GM12878 (cell line): ENCODE data around the gene TGFB2. TPM values are rescaled to one million over a fixed set of nuclear protein-coding genes. Genes with fewer than 3 reads are reported as not detected.

Experiments
- ATAC-seq: fragments of 200-7000 bp; cut with Tn5 transposase; 3 replicates; pipeline ENCODE4 v1.9.1; 2020; ENCODE audit warnings: mild to moderate bottlenecking, moderate library complexity
- BruUV-seq: library from RNA; stranded (reverse); fragments of 400-500 nt; replicated peaks from 2 replicates; lab custom pipeline; 2021; lab: Mats Ljungman, UMichigan
- CTCF ChIA-PET: fragments of 300-600 bp; sonication (Branson Sonifier 250); formaldehyde crosslinking; extraction: SDS; loops from one replicate; lab custom pipeline; 2021; ENCODE audit warnings: inconsistent platforms; lab: Yijun Ruan, JAX
- POLR2A ChIA-PET: fragments of 350-600 bp; formaldehyde crosslinking; extraction: SDS; loops from one replicate; lab custom pipeline; 2021; ENCODE audit warnings: inconsistent platforms; lab: Charles Lee
- RAD21 ChIA-PET: fragments of 300-600 bp; sonication (Branson Sonifier 250); formaldehyde crosslinking; loops from one replicate; lab custom pipeline; 2023; ENCODE audit warnings: antibody characterized with exemption; ENCODE audit not compliant: unreplicated experiment; lab: Charles Lee
- SMC1A ChIA-PET: fragments of 300-600 bp; sonication (Branson Sonifier 250); formaldehyde crosslinking; loops from one replicate; lab custom pipeline; 2023; ENCODE audit not compliant: unreplicated experiment, uncharacterized antibody; lab: Charles Lee
- DNase-seq: peaks from one replicate; pipeline ENCODE4 v3.0.0-alpha.2; 2011; ENCODE audit warnings: low read depth, low spot score
- FAIRE-seq: peaks from 3 replicates; lab custom pipeline; 2011; peaks lifted over from hg19 to GRCh38; lab: Jason Lieb, UNC
- H2AFZ ChIP-seq: 2 replicates; pipeline ENCODE4 v1.6.0; 2011; ENCODE audit warnings: low read depth, low read length, control low read depth; ENCODE audit not compliant: control insufficient read depth
- H3K27ac ChIP-seq: 2 replicates; pipeline ENCODE4 v1.5.1; 2011; ENCODE audit warnings: control low read depth; ENCODE audit not compliant: control insufficient read depth, insufficient read depth
- H3K27me3 ChIP-seq, 2 experiments: replicated peaks in 1 of 2; 2 replicates each; pipeline versions ENCODE4 v1.6.0 to v1.6.1; 2011; ENCODE audit warnings: low read length in 1 of 2; ENCODE audit not compliant: control insufficient read depth in 2 of 2, insufficient read depth in 2 of 2
- H3K36me3 ChIP-seq, 2 experiments: 2 replicates each; pipeline ENCODE4 v1.5.1; 2011; ENCODE audit warnings: low read length in 1 of 2; ENCODE audit not compliant: control insufficient read depth in 2 of 2, insufficient read depth in 2 of 2
- H3K4me1 ChIP-seq: 2 replicates; pipeline ENCODE4 v1.6.1; 2011; ENCODE audit warnings: mild to moderate bottlenecking, low read length, moderate library complexity, mixed read lengths; ENCODE audit not compliant: control insufficient read depth, insufficient read depth
- H3K4me2 ChIP-seq: 2 replicates; pipeline ENCODE4 v1.6.0; 2011; ENCODE audit warnings: control low read depth; ENCODE audit not compliant: control insufficient read depth, insufficient read depth
- H3K4me3 ChIP-seq: fragments of 200-600 bp; sonication (generic); 2 replicates; pipeline ENCODE4 v1.5.1; 2016
- H3K79me2 ChIP-seq: 2 replicates; pipeline ENCODE4 v1.6.0; 2011; ENCODE audit warnings: low read length; ENCODE audit not compliant: control insufficient read depth, insufficient read depth
- H3K9ac ChIP-seq: 2 replicates; pipeline ENCODE4 v1.8.0; 2011; ENCODE audit warnings: low read length, control low read depth, mixed read lengths; ENCODE audit not compliant: control insufficient read depth, insufficient read depth
- H3K9me3 ChIP-seq: replicated peaks from 3 replicates; pipeline ENCODE4 v1.5.1; 2011; ENCODE audit warnings: mild to moderate bottlenecking, low read length; ENCODE audit not compliant: control insufficient read depth, insufficient read depth
- H4K20me1 ChIP-seq: 2 replicates; pipeline ENCODE4 v1.6.0; 2011; ENCODE audit not compliant: control insufficient read depth, insufficient read depth
- ATF2 ChIP-seq: IDR thresholded peaks from 2 replicates; pipeline ENCODE4 v1.6.1; 2012; ENCODE audit warnings: low read length, inconsistent platforms
- BCL11A ChIP-seq: IDR thresholded peaks from 2 replicates; pipeline ENCODE4 v1.6.1; 2011; ENCODE audit warnings: low read depth, low read length
- EP300 ChIP-seq, 2 experiments: fragments of 150-350 bp in 1 of 2; IDR thresholded peaks; 2 replicates each; pipeline ENCODE4 v1.6.1; 2011 to 2012; ENCODE audit warnings: low read depth in 2 of 2, low read length in 2 of 2, borderline replicate concordance in 1 of 2, improper control_type of control experiment in 1 of 2, inconsistent platforms in 1 of 2; ENCODE audit not compliant: control insufficient read depth in 1 of 2
- FOXK2 ChIP-seq: fragments of 450-650 bp; IDR thresholded peaks from 2 replicates; pipeline ENCODE4 v1.6.1; 2017; ENCODE audit warnings: mild to moderate bottlenecking, moderate library complexity
- IRF4 ChIP-seq: IDR thresholded peaks from 2 replicates; pipeline ENCODE4 v1.6.1; 2011; ENCODE audit warnings: low read depth, low read length
- MAX ChIP-seq: IDR thresholded peaks from 2 replicates; pipeline ENCODE4 v1.6.1; 2012; ENCODE audit warnings: low read depth, low read length, improper control_type of control experiment
- MEF2B ChIP-seq: fragments of 450-650 bp; IDR thresholded peaks from 2 replicates; pipeline ENCODE4 v1.6.1; 2018; ENCODE audit warnings: mild to moderate bottlenecking, moderate library complexity; ENCODE audit not compliant: partially characterized antibody, poor library complexity, severe bottlenecking
- MTA2 ChIP-seq: fragments of 450-650 bp; IDR thresholded peaks from 2 replicates; pipeline ENCODE4 v1.6.1; 2016; ENCODE audit warnings: low read depth, mild to moderate bottlenecking, moderate library complexity
- POU2F2 ChIP-seq: IDR thresholded peaks from 3 replicates; pipeline ENCODE4 v1.6.1; 2011; ENCODE audit warnings: low read depth, mild to moderate bottlenecking, low read length, borderline replicate concordance
- RAD21 ChIP-seq: IDR thresholded peaks from 2 replicates; pipeline ENCODE4 v1.6.1; 2011; ENCODE audit warnings: mild to moderate bottlenecking, low read depth, low read length, moderate library complexity; ENCODE audit not compliant: insufficient read depth
- SRF ChIP-seq, 2 experiments: IDR thresholded peaks; 2 replicates each; pipeline ENCODE4 v1.6.1; 2011; ENCODE audit warnings: low read depth in 2 of 2, low read length in 2 of 2, mild to moderate bottlenecking in 1 of 2, moderate library complexity in 1 of 2
- WGBS: methylation state at CpG from one replicate; pipeline ENCODE4 v1.1.6; 2016; ENCODE audit warnings: low lambda C conversion rate; ENCODE audit not compliant: insufficient replicate concordance, insufficient coverage; ENCODE audit errors: missing lambda C conversion rate; 5-methylcytosine and 5-hydroxymethylcytosine counted together
- in situ Hi-C: fragments of 300-500 bp; cut with MboI; formaldehyde crosslinking; loops from 9 replicates; pipeline ENCODE4 v1.14.3; 2018; ENCODE audit warnings: mixed read lengths
- intact Hi-C: fragments of 100-400 bp; cut with micrococcal nuclease; formaldehyde crosslinking; loops from one replicate; pipeline ENCODE4 v1.14.2; 2022; ENCODE audit not compliant: unreplicated experiment
- polyA plus RNA-seq, 11 experiments: library from polyadenylated mRNA; depleted of rRNA in 4 of 11; unstranded in 6 of 11; stranded (reverse) in 5 of 11; fragments of >200 nt; fragmentation: Nextera tagmentation in 4 of 11; fragmentation: Illumina TruSeq in 1 of 11; extraction: Ambion mirVana in 4 of 11; extraction: Trizol in 1 of 11; gene quantifications; 1 replicate in 1 of 11; 2 replicates in 10 of 11; pipeline versions ENCODE4 v1.2.1 to v1.2.3, GENCODE V29; 2011 to 2016; ENCODE audit warnings: inconsistent platforms in 2 of 11, missing spikeins in 2 of 11, low read depth in 1 of 11
- total RNA-seq, 4 experiments: library from RNA; depleted of rRNA in 3 of 4; stranded (reverse); fragments of >200 nt in 3 of 4; fragmentation: Illumina TruSeq in 1 of 4; extraction: Trizol in 1 of 4; gene quantifications; 2 replicates each; pipeline versions ENCODE4 v1.2.1 to v1.2.3, GENCODE V29; 2013 to 2021
- TF ChIP-seq, protein P1 (sequence below): fragments of 450-650 bp; IDR thresholded peaks from 2 replicates; pipeline ENCODE4 v1.6.1; 2018; ENCODE audit warnings: mild to moderate bottlenecking, low read depth, moderate library complexity; ENCODE audit not compliant: partially characterized antibody

The TGFB2 gene
- total and polyA plus RNA-seq, 10 of the 15 experiments (the other 5 are each of a cell fraction or from before 2014, with no cell fraction given), result 0.03 to 0.11 (median 0.04) TPM; not detected in 6

- H4K20me1 ChIP-seq, result no peaks in the 10 kb centered on the region
- no peaks in the 10 kb centered on the region for H3K79me2 ChIP-seq
- ChIA-PET SMC1A (no interaction called here), RAD21 (no interaction called here), CTCF (no interaction called here), POLR2A (no interaction called here)
- no peak overlapping the region for H3K9ac ChIP-seq
- DNase-seq (no peak), ATAC-seq (no peak), FAIRE-seq (no peak)
- H3K4me3 ChIP-seq, result no peak overlapping the region
- no TSS peak for BruUV-seq
- no peaks in the 10 kb centered on the region for H3K36me3 ChIP-seq
- intact Hi-C loops, result no loop called here
- H2AFZ ChIP-seq, result no peak overlapping the region
- in situ Hi-C loops, result no loop called here
- no peaks in the 10 kb centered on the region for H3K9me3 ChIP-seq
- H3K4me2 ChIP-seq, result no peak overlapping the region
- no peak overlapping the region for H3K27ac ChIP-seq
- 17% methylated on average over 2 of the region's 2 CpGs for WGBS
- no peaks in the 10 kb centered on the region for H3K27me3 ChIP-seq
- TF ChIP-seq FOXK2 (no peak), MTA2 (no peak), SRF (IDR thresholded peaks at IDR 0.05; ENCODE audit: low read depth in 2 of 2, low read length in 2 of 2) (no peak), IRF4 (no peak), MEF2B (no peak), RAD21 (no peak), BCL11A (no peak)
- no peaks in the 10 kb centered on the region for H3K4me1 ChIP-seq
These were observed 117.5 kb downstream of the TGFB2 start for GRCh38 chr1:218462587-218462986.

DNA sequence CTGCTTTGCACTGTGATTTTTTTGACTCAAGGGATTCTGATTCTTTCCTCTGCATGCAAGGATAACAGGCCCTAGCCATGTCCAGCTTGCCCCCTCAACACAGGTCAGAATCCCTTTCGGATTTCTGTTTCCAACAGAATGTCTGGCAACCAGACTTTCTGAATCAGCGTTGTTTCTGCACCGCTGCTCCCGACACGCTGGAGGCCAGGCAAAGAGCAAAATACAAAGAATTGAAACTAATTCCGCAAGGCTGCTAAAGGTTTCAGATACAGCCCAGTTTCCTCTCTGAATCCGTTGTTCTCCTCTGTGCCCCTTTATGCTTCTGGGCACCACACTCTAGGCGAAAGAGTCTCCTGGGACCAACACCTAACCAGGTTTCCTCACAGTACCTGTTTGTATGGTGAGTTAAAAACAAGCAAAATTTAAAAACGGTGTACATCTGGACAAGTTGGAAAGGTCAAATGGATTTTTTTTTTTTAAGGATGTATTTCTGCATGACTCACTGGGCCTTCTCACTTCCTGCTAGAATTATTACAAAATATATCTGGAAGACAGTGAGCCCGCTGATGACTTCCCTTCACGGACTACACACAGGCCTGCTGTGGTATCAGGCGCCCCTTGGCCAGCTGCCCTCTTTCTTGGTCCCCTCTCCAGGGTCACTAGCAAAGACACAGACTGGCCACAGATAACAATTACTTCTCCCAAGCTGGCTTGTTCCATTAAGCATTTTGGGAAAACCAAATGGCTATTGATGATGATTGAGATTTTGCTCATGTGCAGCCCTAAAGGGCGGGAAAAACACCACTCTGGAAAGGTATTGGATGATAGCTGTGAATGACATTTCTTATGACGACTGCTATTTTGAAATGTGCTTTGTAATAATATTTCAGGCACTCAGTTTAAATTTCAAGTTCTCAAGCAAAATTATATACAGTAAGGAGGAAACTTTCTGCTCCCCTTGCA, 118.3 kb downstream of the TGFB2 start:
- Histone ChIP-seq H3K9me3 (no peaks in the 10 kb centered on the region), H3K4me2 (no peak overlapping the region), H4K20me1 (no peaks in the 10 kb centered on the region), H3K9ac (no peak overlapping the region), H3K36me3 (no peaks in the 10 kb centered on the region), H3K27ac (no peak overlapping the region), H3K79me2 (no peaks in the 10 kb centered on the region), H3K27me3 (no peaks in the 10 kb centered on the region), H3K4me1 (no peaks in the 10 kb centered on the region), H2AFZ (no peak overlapping the region), H3K4me3 (no peak overlapping the region)
- BruUV-seq, result no TSS peak
- in situ Hi-C loops, result no loop called here
- CTCF ChIA-PET, result no interaction called here
- ATAC-seq (no peak), DNase-seq (no peak), FAIRE-seq (no peak)
- intact Hi-C loops, result no loop called here
- SMC1A ChIA-PET, result no interaction called here
- 41% methylated on average over 14 of the region's 14 CpGs for WGBS
- POLR2A ChIA-PET, result no interaction called here
- RAD21 ChIA-PET, result no interaction called here
- TF ChIP-seq MAX (no peak), ATF2 (no peak), EP300 (IDR thresholded peaks at IDR 0.05; ENCODE audit: borderline replicate concordance in 1 of 2, control insufficient read depth in 1 of 2, low read depth in 2 of 2, low read length in 2 of 2) (no peak), POU2F2 (no peak)
- TF ChIP-seq, protein P1, sequence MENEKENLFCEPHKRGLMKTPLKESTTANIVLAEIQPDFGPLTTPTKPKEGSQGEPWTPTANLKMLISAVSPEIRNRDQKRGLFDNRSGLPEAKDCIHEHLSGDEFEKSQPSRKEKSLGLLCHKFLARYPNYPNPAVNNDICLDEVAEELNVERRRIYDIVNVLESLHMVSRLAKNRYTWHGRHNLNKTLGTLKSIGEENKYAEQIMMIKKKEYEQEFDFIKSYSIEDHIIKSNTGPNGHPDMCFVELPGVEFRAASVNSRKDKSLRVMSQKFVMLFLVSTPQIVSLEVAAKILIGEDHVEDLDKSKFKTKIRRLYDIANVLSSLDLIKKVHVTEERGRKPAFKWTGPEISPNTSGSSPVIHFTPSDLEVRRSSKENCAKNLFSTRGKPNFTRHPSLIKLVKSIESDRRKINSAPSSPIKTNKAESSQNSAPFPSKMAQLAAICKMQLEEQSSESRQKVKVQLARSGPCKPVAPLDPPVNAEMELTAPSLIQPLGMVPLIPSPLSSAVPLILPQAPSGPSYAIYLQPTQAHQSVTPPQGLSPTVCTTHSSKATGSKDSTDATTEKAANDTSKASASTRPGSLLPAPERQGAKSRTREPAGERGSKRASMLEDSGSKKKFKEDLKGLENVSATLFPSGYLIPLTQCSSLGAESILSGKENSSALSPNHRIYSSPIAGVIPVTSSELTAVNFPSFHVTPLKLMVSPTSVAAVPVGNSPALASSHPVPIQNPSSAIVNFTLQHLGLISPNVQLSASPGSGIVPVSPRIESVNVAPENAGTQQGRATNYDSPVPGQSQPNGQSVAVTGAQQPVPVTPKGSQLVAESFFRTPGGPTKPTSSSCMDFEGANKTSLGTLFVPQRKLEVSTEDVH, result no peak
